HG03025 (cell line): ENCODE data around the gene MYZAP.

ENCODE experiments used
- ATAC-seq: cut with Tn5 transposase; IDR thresholded peaks from one replicate; pipeline ENCODE4 v1.9.1; 2021; ENCODE audit warnings: mild to moderate bottlenecking, moderate library complexity; ENCODE audit not compliant: unreplicated experiment, low FRiP score

Gene MYZAP

GRCh38 chr15:57619746-57620145, 28.0 kb downstream of the MYZAP start:
- ATAC-seq = no peak

- no peak for ATAC-seq
These were observed 33.0 kb downstream of the MYZAP start for GRCh38 chr15:57624730-57625129.

GRCh38 chr15:57625703-57626448, 34.2 kb downstream of the MYZAP start:
- no peak for ATAC-seq

GRCh38 chr15:57626713-57627440, 35.2 kb downstream of the MYZAP start:
- ATAC-seq = no peak

- ATAC-seq = no peak
These were observed 39.8 kb downstream of the MYZAP start for GRCh38 chr15:57631386-57632110.

GRCh38 chr15:57634290-57634689, 42.6 kb downstream of the MYZAP start:
- no peak for ATAC-seq

GRCh38 chr15:57635300-57635909, 43.7 kb downstream of the MYZAP start:
- ATAC-seq = no peak

- no peak for ATAC-seq
These were observed 46.1 kb downstream of the MYZAP start for GRCh38 chr15:57637846-57638245.

- no peak for ATAC-seq
These were observed 47.6 kb downstream of the MYZAP start for GRCh38 chr15:57639306-57639705.

- ATAC-seq = no peak
These were observed 49.4 kb downstream of the MYZAP start for GRCh38 chr15:57640930-57641682.

- no peak for ATAC-seq
These were observed 52.1 kb downstream of the MYZAP start for GRCh38 chr15:57643826-57644225.

GRCh38 chr15:57646087-57646486, 54.4 kb downstream of the MYZAP start:
- no peak for ATAC-seq

- ATAC-seq = no peak
These were observed 55.5 kb downstream of the MYZAP start for GRCh38 chr15:57647071-57647790.

GRCh38 chr15:57647791-57648130, 56.1 kb downstream of the MYZAP start:
- ATAC-seq = no peak

GRCh38 chr15:57649138-57649537, 57.4 kb downstream of the MYZAP start:
- ATAC-seq = no peak

- ATAC-seq = no peak
These were observed 59.7 kb downstream of the MYZAP start for GRCh38 chr15:57651445-57651844.

- ATAC-seq = no peak
These were observed 60.8 kb downstream of the MYZAP start for GRCh38 chr15:57652481-57652880.

- ATAC-seq = no peak
These were observed 62.6 kb downstream of the MYZAP start for GRCh38 chr15:57654153-57654852.

GRCh38 chr15:57655053-57655452, 63.3 kb downstream of the MYZAP start:
- no peak for ATAC-seq
